Calu3 (cell line): ENCODE results near the gene ZNF787. TPM values are rescaled to one million over a fixed set of nuclear protein-coding genes. Genes with fewer than 3 reads are reported as not detected.

ENCODE experiments used
- BruUV-seq: library from RNA; stranded (reverse); fragments of 400-500 nt; replicated peaks from 2 replicates; lab custom pipeline; 2021; lab: Mats Ljungman, UMichigan
- CTCF ChIA-PET: fragments of 300-600 bp; sonication (Branson Sonifier 250); formaldehyde crosslinking; loops from one replicate; lab custom pipeline; 2022; ENCODE audit warnings: antibody characterized with exemption; lab: Charles Lee
- DNase-seq: peaks from one replicate; pipeline ENCODE4 v3.0.0; 2022
- H3K27ac Mint-ChIP-seq: one replicate; pipeline ENCODE4 v1.8.0; 2022; ENCODE audit warnings: mixed read lengths; ENCODE audit not compliant: unreplicated experiment
- H3K27me3 Mint-ChIP-seq: one replicate; pipeline ENCODE4 v1.8.0; 2022; ENCODE audit warnings: mixed read lengths; ENCODE audit not compliant: unreplicated experiment
- H3K36me3 Mint-ChIP-seq: one replicate; pipeline ENCODE4 v1.8.0; 2022; ENCODE audit warnings: mild to moderate bottlenecking, moderate library complexity, mixed read lengths; ENCODE audit not compliant: insufficient read depth, unreplicated experiment
- H3K4me1 Mint-ChIP-seq: one replicate; pipeline ENCODE4 v1.8.0; 2022; ENCODE audit warnings: mild to moderate bottlenecking, low read depth, mixed read lengths; ENCODE audit not compliant: unreplicated experiment
- H3K4me3 Mint-ChIP-seq: one replicate; pipeline ENCODE4 v1.8.0; 2022; ENCODE audit warnings: mild to moderate bottlenecking, low read depth, moderate library complexity, mixed read lengths; ENCODE audit not compliant: unreplicated experiment
- H3K9me3 Mint-ChIP-seq: one replicate; pipeline ENCODE4 v1.8.0; 2022; ENCODE audit warnings: low read depth, mixed read lengths; ENCODE audit not compliant: unreplicated experiment
- intact Hi-C: fragments of 100-400 bp; cut with micrococcal nuclease; formaldehyde crosslinking; loops from one replicate; pipeline ENCODE4 v1.10.0; 2022; ENCODE audit not compliant: unreplicated experiment
- total RNA-seq: library from RNA; stranded (reverse); gene quantifications from 2 replicates; pipeline ENCODE4 v1.2.3, GENCODE V29; 2022
- TF ChIP-seq, protein P1 (sequence below): fragments of 200-600 bp; IDR thresholded peaks from one replicate; pipeline ENCODE4 v1.8.0; 2022; ENCODE audit warnings: antibody characterized with exemption; ENCODE audit not compliant: unreplicated experiment

ZNF787 gene
- total RNA-seq, 1 experiment from 2014 or later, result 68.5 TPM

- no peaks in the 10 kb centered on the region for H3K27me3 Mint-ChIP-seq
- peaks cover 25% of the 10 kb centered on the region for H3K36me3 Mint-ChIP-seq
- no peak overlapping the region for H3K4me3 Mint-ChIP-seq
- H3K27ac Mint-ChIP-seq, result no peak overlapping the region
- CTCF ChIA-PET, result no interaction called here
- no peak for DNase-seq
- no TSS peak for BruUV-seq
- intact Hi-C loops, result no loop called here
- TF ChIP-seq, protein P1, sequence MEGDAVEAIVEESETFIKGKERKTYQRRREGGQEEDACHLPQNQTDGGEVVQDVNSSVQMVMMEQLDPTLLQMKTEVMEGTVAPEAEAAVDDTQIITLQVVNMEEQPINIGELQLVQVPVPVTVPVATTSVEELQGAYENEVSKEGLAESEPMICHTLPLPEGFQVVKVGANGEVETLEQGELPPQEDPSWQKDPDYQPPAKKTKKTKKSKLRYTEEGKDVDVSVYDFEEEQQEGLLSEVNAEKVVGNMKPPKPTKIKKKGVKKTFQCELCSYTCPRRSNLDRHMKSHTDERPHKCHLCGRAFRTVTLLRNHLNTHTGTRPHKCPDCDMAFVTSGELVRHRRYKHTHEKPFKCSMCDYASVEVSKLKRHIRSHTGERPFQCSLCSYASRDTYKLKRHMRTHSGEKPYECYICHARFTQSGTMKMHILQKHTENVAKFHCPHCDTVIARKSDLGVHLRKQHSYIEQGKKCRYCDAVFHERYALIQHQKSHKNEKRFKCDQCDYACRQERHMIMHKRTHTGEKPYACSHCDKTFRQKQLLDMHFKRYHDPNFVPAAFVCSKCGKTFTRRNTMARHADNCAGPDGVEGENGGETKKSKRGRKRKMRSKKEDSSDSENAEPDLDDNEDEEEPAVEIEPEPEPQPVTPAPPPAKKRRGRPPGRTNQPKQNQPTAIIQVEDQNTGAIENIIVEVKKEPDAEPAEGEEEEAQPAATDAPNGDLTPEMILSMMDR, result no peak
- no peaks in the 10 kb centered on the region for H3K9me3 Mint-ChIP-seq
- peaks cover 34% of the 10 kb centered on the region for H3K4me1 Mint-ChIP-seq
Observed at GRCh38 chr19:56136362-56136761, 15.3 kb upstream of the ZNF787 start.

GRCh38 chr19:56134654-56134921, 13.5 kb upstream of the ZNF787 start:
- no peaks in the 10 kb centered on the region for H3K9me3 Mint-ChIP-seq
- TF ChIP-seq, protein P1, result no peak
- no TSS peak for BruUV-seq
- no peaks in the 10 kb centered on the region for H3K27me3 Mint-ChIP-seq
- peaks cover 7% of the 10 kb centered on the region for H3K36me3 Mint-ChIP-seq
- H3K4me1 Mint-ChIP-seq, result peaks cover 25% of the 10 kb centered on the region
- no peak overlapping the region for H3K27ac Mint-ChIP-seq
- DNase-seq, result no peak
- no peak overlapping the region for H3K4me3 Mint-ChIP-seq
- intact Hi-C loops, result no loop called here
- CTCF ChIA-PET, result interaction anchor here (0.6 kb wide), 1 partner anchor 30 kb away, joined by 4 read pairs; no protein-coding TSS in a partner anchor

DNA sequence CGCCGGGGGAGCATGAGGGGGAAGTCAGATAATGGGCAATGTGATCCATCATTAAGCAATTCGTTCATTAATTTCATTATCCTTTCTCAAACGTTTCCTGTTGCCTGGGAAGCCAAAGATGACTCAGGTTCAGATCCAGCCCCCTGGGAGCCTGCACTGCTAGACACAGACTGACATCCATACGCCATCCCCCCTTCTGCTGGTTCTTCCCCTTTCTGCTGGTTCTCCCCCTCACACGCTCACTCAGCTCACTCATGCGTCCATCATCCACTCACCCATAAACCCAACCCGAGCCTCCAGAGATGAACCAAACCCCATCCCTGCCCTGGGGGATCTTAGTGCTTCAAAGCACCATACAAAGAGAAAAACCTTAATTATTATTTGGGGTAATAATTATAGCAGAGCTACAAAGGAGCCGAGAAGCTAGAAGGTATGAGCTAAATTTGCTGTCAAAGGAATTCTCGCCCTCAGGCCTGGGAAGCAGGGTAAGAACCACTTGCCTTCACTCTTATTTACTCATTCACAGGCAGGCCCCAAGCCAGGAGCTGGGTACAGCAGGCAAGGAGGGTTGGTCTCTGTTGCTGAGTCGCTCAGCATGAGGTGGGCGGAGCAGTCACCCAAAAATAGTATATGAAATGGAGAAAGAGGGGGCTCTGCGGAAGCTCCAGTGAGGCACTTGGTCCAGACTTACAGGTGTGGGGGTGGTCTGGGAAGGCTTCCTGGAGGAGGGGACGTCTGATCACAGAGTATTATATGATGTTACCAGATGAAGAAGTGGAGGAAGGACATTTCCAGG, 13.0 kb upstream of the ZNF787 start:
- Mint-ChIP-seq H3K36me3 (peaks cover 6% of the 10 kb centered on the region), H3K4me3 (no peak overlapping the region), H3K4me1 (peaks cover 20% of the 10 kb centered on the region), H3K9me3 (no peaks in the 10 kb centered on the region), H3K27ac (no peak overlapping the region), H3K27me3 (no peaks in the 10 kb centered on the region)
- no peak for DNase-seq
- TF ChIP-seq, protein P1, result no peak
- no TSS peak for BruUV-seq
- intact Hi-C loops, result no loop called here
- CTCF ChIA-PET, result interaction anchor here (0.7 kb wide), 1 partner anchor 9 kb away, joined by 3 read pairs; no protein-coding TSS in a partner anchor

GRCh38 chr19:56132316-56132822, 11.3 kb upstream of the ZNF787 start:
- no TSS peak for BruUV-seq
- CTCF ChIA-PET, result interaction anchor here (0.9 kb wide), 1 partner anchor 12 kb away, joined by 5 read pairs; the partner anchor contains the start of gene ZNF787
- H3K4me1 Mint-ChIP-seq, result peaks cover 5% of the 10 kb centered on the region
- TF ChIP-seq, protein P1, result no peak
- H3K36me3 Mint-ChIP-seq, result peaks cover 6% of the 10 kb centered on the region
- intact Hi-C loops, result no loop called here
- no peak overlapping the region for H3K4me3 Mint-ChIP-seq
- no peak for DNase-seq
- H3K9me3 Mint-ChIP-seq, result no peaks in the 10 kb centered on the region
- no peaks in the 10 kb centered on the region for H3K27me3 Mint-ChIP-seq
- H3K27ac Mint-ChIP-seq, result no peak overlapping the region
